SK-N-SH (cell line): ENCODE measurements around the gene TMEM163.

Experiments used
- EZH2phosphoT487 ChIP-seq: fragments of 200-600 bp; sonication (generic); IDR thresholded peaks from 2 replicates; pipeline ENCODE4 v1.6.1; 2017; ENCODE audit warnings: low read depth, mixed run types, mild to moderate bottlenecking, antibody characterized with exemption, moderate library complexity, borderline replicate concordance
- FOXM1 ChIP-seq: IDR thresholded peaks from 2 replicates; pipeline ENCODE4 v1.4.0; 2012; ENCODE audit warnings: low read depth, mild to moderate bottlenecking
- NFIC ChIP-seq: IDR thresholded peaks from 2 replicates; pipeline ENCODE4 v1.4.0; 2012; ENCODE audit warnings: borderline replicate concordance
- POLR2AphosphoS5 ChIP-seq: IDR thresholded peaks from 2 replicates; pipeline ENCODE4 v1.6.1; 2012; ENCODE audit warnings: low read depth, low read length
- RAD21 ChIP-seq: IDR thresholded peaks from 2 replicates; pipeline ENCODE4 v1.6.1; 2012; ENCODE audit warnings: mild to moderate bottlenecking, low read length
- TF ChIP-seq, protein P1 (sequence below): fragments of 200-600 bp; sonication (generic); IDR thresholded peaks from 2 replicates; pipeline ENCODE4 v1.6.1; 2017; ENCODE audit warnings: antibody characterized with exemption, mild to moderate bottlenecking, moderate library complexity

DNA sequence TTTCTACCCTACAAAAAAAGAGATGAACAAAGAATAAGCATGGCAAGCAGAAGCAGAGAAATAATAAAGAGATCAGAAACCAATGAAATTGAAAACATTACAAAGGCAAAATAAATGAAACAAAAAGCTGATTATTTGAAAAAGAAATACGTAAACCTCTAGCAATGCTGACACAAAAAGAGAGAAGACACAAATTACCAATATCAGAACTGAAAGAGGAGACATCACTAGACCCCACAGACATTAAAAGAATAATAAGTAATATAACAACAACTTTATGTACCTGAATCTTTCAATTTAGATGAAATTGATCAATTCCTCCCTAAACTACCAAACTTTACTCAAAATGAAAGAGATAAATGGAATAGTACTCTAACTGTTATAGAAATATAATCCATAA, 75.9 kb downstream of the TMEM163 start:
- TF ChIP-seq, protein P1, sequence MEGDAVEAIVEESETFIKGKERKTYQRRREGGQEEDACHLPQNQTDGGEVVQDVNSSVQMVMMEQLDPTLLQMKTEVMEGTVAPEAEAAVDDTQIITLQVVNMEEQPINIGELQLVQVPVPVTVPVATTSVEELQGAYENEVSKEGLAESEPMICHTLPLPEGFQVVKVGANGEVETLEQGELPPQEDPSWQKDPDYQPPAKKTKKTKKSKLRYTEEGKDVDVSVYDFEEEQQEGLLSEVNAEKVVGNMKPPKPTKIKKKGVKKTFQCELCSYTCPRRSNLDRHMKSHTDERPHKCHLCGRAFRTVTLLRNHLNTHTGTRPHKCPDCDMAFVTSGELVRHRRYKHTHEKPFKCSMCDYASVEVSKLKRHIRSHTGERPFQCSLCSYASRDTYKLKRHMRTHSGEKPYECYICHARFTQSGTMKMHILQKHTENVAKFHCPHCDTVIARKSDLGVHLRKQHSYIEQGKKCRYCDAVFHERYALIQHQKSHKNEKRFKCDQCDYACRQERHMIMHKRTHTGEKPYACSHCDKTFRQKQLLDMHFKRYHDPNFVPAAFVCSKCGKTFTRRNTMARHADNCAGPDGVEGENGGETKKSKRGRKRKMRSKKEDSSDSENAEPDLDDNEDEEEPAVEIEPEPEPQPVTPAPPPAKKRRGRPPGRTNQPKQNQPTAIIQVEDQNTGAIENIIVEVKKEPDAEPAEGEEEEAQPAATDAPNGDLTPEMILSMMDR: no peak
- TF ChIP-seq EZH2phosphoT487: no peak
- TF ChIP-seq POLR2AphosphoS5: no peak
- TF ChIP-seq NFIC: no peak
- TF ChIP-seq FOXM1: no peak
- TF ChIP-seq RAD21: no peak
